OCI-LY7 (cell line): ENCODE measurements around the gene CNR1. TPM values are rescaled to one million over a fixed set of nuclear protein-coding genes. Genes with fewer than 3 reads are reported as not detected.

Experiments
- BruUV-seq: library from RNA; stranded (reverse); fragments of 400-500 nt; replicated peaks from 2 replicates; lab custom pipeline; 2021; lab: Mats Ljungman, UMichigan
- CTCF ChIA-PET: fragments of 300-600 bp; sonication (Branson Sonifier 250); formaldehyde crosslinking; loops from one replicate; lab custom pipeline; 2022; ENCODE audit warnings: antibody characterized with exemption; ENCODE audit not compliant: unreplicated experiment; lab: Charles Lee
- POLR2A ChIA-PET: fragments of 300-600 bp; sonication (Branson Sonifier 250); formaldehyde crosslinking; loops from one replicate; lab custom pipeline; 2022; ENCODE audit warnings: antibody characterized with exemption; lab: Charles Lee
- DNase-seq: peaks from one replicate; pipeline ENCODE4 v3.0.0-alpha.2; 2015; ENCODE audit warnings: low spot score
- H2AFZ ChIP-seq: fragments of 200-600 bp; sonication (generic), shearing (Covaris generic); 2 replicates; pipeline ENCODE4 v1.6.1; 2014; ENCODE audit warnings: mild to moderate bottlenecking, antibody characterized with exemption, low read length, moderate library complexity
- H3K27ac ChIP-seq: fragments of 200-600 bp; sonication (generic); 2 replicates; pipeline ENCODE4 v1.5.1; 2014; ENCODE audit warnings: mixed run types, low read depth, mild to moderate bottlenecking, moderate library complexity, low read length, inconsistent platforms; ENCODE audit not compliant: poor library complexity, severe bottlenecking
- H3K36me3 ChIP-seq: fragments of 200-600 bp; sonication (generic); 2 replicates; pipeline ENCODE4 v1.6.1; 2014; ENCODE audit warnings: mild to moderate bottlenecking, antibody characterized with exemption, low read length, moderate library complexity, mixed read lengths; ENCODE audit not compliant: insufficient read depth
- H3K4me1 ChIP-seq: fragments of 200-600 bp; sonication (generic); 2 replicates; pipeline ENCODE4 v1.5.1; 2014; ENCODE audit warnings: mild to moderate bottlenecking, low read length; ENCODE audit not compliant: insufficient read depth, poor library complexity, severe bottlenecking
- H3K4me2 ChIP-seq: fragments of 200-600 bp; sonication (generic); 2 replicates; pipeline ENCODE4 v1.6.1; 2014; ENCODE audit warnings: mild to moderate bottlenecking, low read length
- H3K4me3 ChIP-seq: fragments of 200-600 bp; sonication (generic); 2 replicates; pipeline ENCODE4 v1.5.1; 2014; ENCODE audit warnings: mild to moderate bottlenecking, low read depth, low read length; ENCODE audit not compliant: poor library complexity, severe bottlenecking
- H3K79me2 ChIP-seq: fragments of 200-600 bp; sonication (generic); 2 replicates; pipeline ENCODE4 v1.6.1; 2016; ENCODE audit warnings: low read depth, mild to moderate bottlenecking, low read length, moderate library complexity, mixed read lengths; ENCODE audit not compliant: insufficient read depth
- H3K9me2 ChIP-seq: fragments of 200-600 bp; sonication (generic); 2 replicates; pipeline ENCODE4 v1.6.1; 2016; ENCODE audit warnings: mild to moderate bottlenecking, low read length, mixed read lengths; ENCODE audit not compliant: insufficient read depth
- H3K9me3 ChIP-seq: fragments of 200-600 bp; sonication (generic); 2 replicates; pipeline ENCODE4 v1.6.1; 2014; ENCODE audit warnings: mild to moderate bottlenecking, mixed run types, low read length, mixed read lengths
- H4K20me1 ChIP-seq: fragments of 200-600 bp; sonication (generic); 2 replicates; pipeline ENCODE4 v1.6.1; 2014; ENCODE audit warnings: mild to moderate bottlenecking, antibody characterized with exemption, low read length, moderate library complexity, mixed read lengths; ENCODE audit not compliant: insufficient read depth
- CTCF ChIP-seq: fragments of 200-600 bp; sonication (generic); conservative IDR thresholded peaks from 2 replicates; pipeline ENCODE4 v1.5.1; 2014; ENCODE audit warnings: mild to moderate bottlenecking, antibody characterized with exemption, low read length, moderate library complexity, mixed read lengths
- EZH2phosphoT487 ChIP-seq: fragments of 200-600 bp; sonication (generic); IDR thresholded peaks from 2 replicates; pipeline ENCODE4 v1.6.1; 2018; ENCODE audit warnings: low read depth, borderline replicate concordance, mild to moderate bottlenecking, mixed run types, antibody characterized with exemption, low read length, moderate library complexity, mixed read lengths
- intact Hi-C: fragments of 100-400 bp; cut with micrococcal nuclease; formaldehyde crosslinking; loops from one replicate; pipeline ENCODE4 v1.10.0; 2022; ENCODE audit not compliant: unreplicated experiment
- total RNA-seq, 2 experiments: library from RNA; depleted of rRNA in 1 of 2; stranded (reverse); fragments of >200 nt in 1 of 2; shearing (Covaris generic) in 1 of 2; gene quantifications; 2 replicates each; pipeline ENCODE4 v1.2.3, GENCODE V29; 2014 to 2022

Gene CNR1
- total RNA-seq, 2 experiments from 2014 or later = 150 to 246 TPM

- Histone ChIP-seq H3K9me2 (no peaks in the 10 kb centered on the region), H3K4me1 (peaks cover 57% of the 10 kb centered on the region), H4K20me1 (no peaks in the 10 kb centered on the region; the same call in 1 of the 2 replicates), H3K27ac (peak overlapping the region; percentile 80), H3K9me3 (no peaks in the 10 kb centered on the region), H3K79me2 (peaks cover 89% of the 10 kb centered on the region), H3K36me3 (peaks cover 64% of the 10 kb centered on the region), H3K4me2 (peak overlapping the region; percentile 93), H3K4me3 (peak overlapping the region; percentile 97), H2AFZ (no peak overlapping the region)
- BruUV-seq = no TSS peak
- peak; percentile 68 for DNase-seq
- POLR2A ChIA-PET = interaction anchor here (0.6 to 5.5 kb wide), 22 partner anchors 9 to 800 kb away, joined by 3 to 153 read pairs (median 6); partner anchors contain the start of genes AKIRIN2, RNGTT and SLC35A1
- TF ChIP-seq CTCF (no peak), EZH2phosphoT487 (no peak)
- intact Hi-C loops = loop anchor here (1.0 to 10.0 kb wide), 3 partner anchors 241 to 1191 kb away; partner anchors contain the start of genes CFAP206 and UBE2J1
- CTCF ChIA-PET = no interaction called here
These were observed 2.1 kb downstream of the CNR1 start for GRCh38 chr6:88164061-88164460.

- TF ChIP-seq CTCF (no peak), EZH2phosphoT487 (no peak)
- Histone ChIP-seq H3K9me3 (no peaks in the 10 kb centered on the region), H4K20me1 (no peaks in the 10 kb centered on the region; the same call in 1 of the 2 replicates), H3K4me2 (peak overlapping the region; percentile 93), H2AFZ (no peak overlapping the region), H3K36me3 (peaks cover 68% of the 10 kb centered on the region), H3K27ac (peak overlapping the region; percentile 80), H3K79me2 (peaks cover 93% of the 10 kb centered on the region), H3K9me2 (no peaks in the 10 kb centered on the region), H3K4me3 (peak overlapping the region; percentile 97), H3K4me1 (peaks cover 57% of the 10 kb centered on the region)
- ChIA-PET POLR2A (interaction anchor here (0.5 to 5.5 kb wide), 22 partner anchors 9 to 800 kb away, joined by 3 to 153 read pairs (median 4); partner anchors contain the start of genes RNGTT and SLC35A1), CTCF (no interaction called here)
- peak; percentile 48 for DNase-seq
- BruUV-seq = no TSS peak
- intact Hi-C loops = loop anchor here (1.0 to 10.0 kb wide), 4 partner anchors 240 to 1191 kb away; partner anchors contain the start of genes CFAP206 and UBE2J1
These were observed 2.5 kb downstream of the CNR1 start for GRCh38 chr6:88163616-88164015.

GRCh38 chr6:88161940-88162339 lies 4.2 kb downstream of the CNR1 start:
- Histone ChIP-seq H4K20me1 (peaks cover 5% of the 10 kb centered on the region; the same call in 1 of the 2 replicates), H3K4me2 (peak overlapping the region; percentile 93), H2AFZ (no peak overlapping the region), H3K79me2 (peaks cover 97% of the 10 kb centered on the region), H3K4me3 (peak overlapping the region; percentile 97), H3K4me1 (peaks cover 57% of the 10 kb centered on the region), H3K9me3 (no peaks in the 10 kb centered on the region), H3K9me2 (no peaks in the 10 kb centered on the region), H3K36me3 (peaks cover 85% of the 10 kb centered on the region), H3K27ac (peak overlapping the region; percentile 80)
- DNase-seq = no peak
- intact Hi-C loops = loop anchor here (10.0 kb wide), 2 partner anchors 757 to 1193 kb away; partner anchors contain the start of genes CFAP206 and UBE2J1
- no TSS peak for BruUV-seq
- CTCF ChIA-PET = no interaction called here
- POLR2A ChIA-PET = interaction anchor here (1.1 to 5.5 kb wide), 3 partner anchors 234 to 281 kb away, joined by 3 to 71 read pairs (median 4); no protein-coding TSS in a partner anchor
- TF ChIP-seq EZH2phosphoT487 (no peak), CTCF (no peak)
